ENCODE data around the gene PF4V1.

DNA sequence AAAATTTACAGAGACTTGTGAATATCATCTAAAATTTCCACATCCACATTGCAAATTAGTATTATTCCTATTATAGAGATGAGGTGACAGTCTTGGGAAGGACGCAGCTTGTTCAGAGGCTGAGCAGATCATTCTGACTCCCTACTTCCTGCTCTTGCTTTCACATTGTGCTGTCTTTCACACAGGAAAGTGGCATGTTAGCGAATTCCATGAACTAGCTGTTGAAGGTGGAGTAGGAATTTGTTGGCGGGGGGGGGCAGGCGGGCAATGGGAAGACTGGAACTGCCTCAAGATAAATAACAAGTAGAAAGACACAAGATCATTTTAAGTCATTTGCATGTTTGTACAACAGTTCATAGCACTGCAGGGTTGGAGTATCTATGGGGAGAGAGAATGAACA, 2.3 kb downstream of the PF4V1 start:
- no peak for TF ChIP-seq EZH2 (IDR thresholded peaks at IDR 0.05; ENCODE audit: insufficient read depth, low read length)
- TF ChIP-seq, protein P1, sequence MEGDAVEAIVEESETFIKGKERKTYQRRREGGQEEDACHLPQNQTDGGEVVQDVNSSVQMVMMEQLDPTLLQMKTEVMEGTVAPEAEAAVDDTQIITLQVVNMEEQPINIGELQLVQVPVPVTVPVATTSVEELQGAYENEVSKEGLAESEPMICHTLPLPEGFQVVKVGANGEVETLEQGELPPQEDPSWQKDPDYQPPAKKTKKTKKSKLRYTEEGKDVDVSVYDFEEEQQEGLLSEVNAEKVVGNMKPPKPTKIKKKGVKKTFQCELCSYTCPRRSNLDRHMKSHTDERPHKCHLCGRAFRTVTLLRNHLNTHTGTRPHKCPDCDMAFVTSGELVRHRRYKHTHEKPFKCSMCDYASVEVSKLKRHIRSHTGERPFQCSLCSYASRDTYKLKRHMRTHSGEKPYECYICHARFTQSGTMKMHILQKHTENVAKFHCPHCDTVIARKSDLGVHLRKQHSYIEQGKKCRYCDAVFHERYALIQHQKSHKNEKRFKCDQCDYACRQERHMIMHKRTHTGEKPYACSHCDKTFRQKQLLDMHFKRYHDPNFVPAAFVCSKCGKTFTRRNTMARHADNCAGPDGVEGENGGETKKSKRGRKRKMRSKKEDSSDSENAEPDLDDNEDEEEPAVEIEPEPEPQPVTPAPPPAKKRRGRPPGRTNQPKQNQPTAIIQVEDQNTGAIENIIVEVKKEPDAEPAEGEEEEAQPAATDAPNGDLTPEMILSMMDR (IDR thresholded peaks at IDR 0.05; ENCODE audit: insufficient read depth, low read depth, low read length), result no peak
